T-helper 1 cell treated with Interleukin-12 subunit alpha and Interleukin-12 subunit beta and Interleukin-4 antibody, amounts not matched to agents 30 μg/mL and 1 μg/mL, for 36 hours (primary cell): ENCODE results near the gene TTC7B.

Source experiments
- H3K27ac Mint-ChIP-seq: one replicate; pipeline ENCODE4 v1.8.0; 2021; ENCODE audit warnings: mild to moderate bottlenecking, mixed read lengths
- H3K27me3 Mint-ChIP-seq: one replicate; pipeline ENCODE4 v1.8.0; 2021; ENCODE audit warnings: low read depth, mixed read lengths
- H3K36me3 Mint-ChIP-seq: one replicate; pipeline ENCODE4 v1.8.0; 2021; ENCODE audit warnings: low read depth, mixed read lengths
- H3K4me1 Mint-ChIP-seq: one replicate; pipeline ENCODE4 v1.8.0; 2021; ENCODE audit warnings: low read depth, mixed read lengths
- H3K4me3 Mint-ChIP-seq: one replicate; pipeline ENCODE4 v1.8.0; 2021; ENCODE audit warnings: mild to moderate bottlenecking, moderate library complexity, mixed read lengths
- H3K9me3 Mint-ChIP-seq: one replicate; pipeline ENCODE4 v1.8.0; 2021; ENCODE audit warnings: mixed read lengths

The TTC7B gene

GRCh38 chr14:90574188-90575131, 241.8 kb downstream of the TTC7B start:
- H3K27ac Mint-ChIP-seq = no peak overlapping the region
- peaks cover 9% of the 10 kb centered on the region for H3K27me3 Mint-ChIP-seq
- H3K4me3 Mint-ChIP-seq = no peak overlapping the region
- H3K9me3 Mint-ChIP-seq = no peaks in the 10 kb centered on the region
- H3K4me1 Mint-ChIP-seq = no peaks in the 10 kb centered on the region
- H3K36me3 Mint-ChIP-seq = no peaks in the 10 kb centered on the region

GRCh38 chr14:90573385-90574105, 242.7 kb downstream of the TTC7B start:
- H3K27me3 Mint-ChIP-seq = peaks cover 9% of the 10 kb centered on the region
- no peaks in the 10 kb centered on the region for H3K4me1 Mint-ChIP-seq
- H3K9me3 Mint-ChIP-seq = no peaks in the 10 kb centered on the region
- H3K27ac Mint-ChIP-seq = no peak overlapping the region
- H3K4me3 Mint-ChIP-seq = no peak overlapping the region
- H3K36me3 Mint-ChIP-seq = no peaks in the 10 kb centered on the region

- H3K27ac Mint-ChIP-seq = no peak overlapping the region
- H3K27me3 Mint-ChIP-seq = peaks cover 9% of the 10 kb centered on the region
- no peaks in the 10 kb centered on the region for H3K9me3 Mint-ChIP-seq
- H3K4me3 Mint-ChIP-seq = no peak overlapping the region
- no peaks in the 10 kb centered on the region for H3K36me3 Mint-ChIP-seq
- no peaks in the 10 kb centered on the region for H3K4me1 Mint-ChIP-seq
Measured at GRCh38 chr14:90572441-90573150, 243.6 kb downstream of the TTC7B start.

GRCh38 chr14:90571149-90571947, 244.9 kb downstream of the TTC7B start:
- Mint-ChIP-seq H3K4me1 (no peaks in the 10 kb centered on the region), H3K4me3 (no peak overlapping the region), H3K27ac (no peak overlapping the region), H3K27me3 (peaks cover 9% of the 10 kb centered on the region), H3K36me3 (no peaks in the 10 kb centered on the region), H3K9me3 (no peaks in the 10 kb centered on the region)

GRCh38 chr14:90570461-90570860, 245.8 kb downstream of the TTC7B start:
- Mint-ChIP-seq H3K27ac (no peak overlapping the region), H3K9me3 (no peaks in the 10 kb centered on the region), H3K36me3 (no peaks in the 10 kb centered on the region), H3K4me3 (no peak overlapping the region), H3K27me3 (peaks cover 9% of the 10 kb centered on the region), H3K4me1 (no peaks in the 10 kb centered on the region)

GRCh38 chr14:90569606-90570387, 246.4 kb downstream of the TTC7B start:
- Mint-ChIP-seq H3K4me3 (no peak overlapping the region), H3K27me3 (peaks cover 7% of the 10 kb centered on the region), H3K27ac (no peak overlapping the region), H3K36me3 (no peaks in the 10 kb centered on the region), H3K9me3 (no peaks in the 10 kb centered on the region), H3K4me1 (no peaks in the 10 kb centered on the region)

GRCh38 chr14:90569201-90569600, 247.0 kb downstream of the TTC7B start:
- no peak overlapping the region for H3K27ac Mint-ChIP-seq
- no peaks in the 10 kb centered on the region for H3K36me3 Mint-ChIP-seq
- H3K27me3 Mint-ChIP-seq = peaks cover under 1% of the 10 kb centered on the region
- no peaks in the 10 kb centered on the region for H3K9me3 Mint-ChIP-seq
- no peaks in the 10 kb centered on the region for H3K4me1 Mint-ChIP-seq
- no peak overlapping the region for H3K4me3 Mint-ChIP-seq

GRCh38 chr14:90568405-90568804, 247.8 kb downstream of the TTC7B start:
- no peaks in the 10 kb centered on the region for H3K27me3 Mint-ChIP-seq
- H3K27ac Mint-ChIP-seq = no peak overlapping the region
- H3K9me3 Mint-ChIP-seq = no peaks in the 10 kb centered on the region
- H3K4me1 Mint-ChIP-seq = no peaks in the 10 kb centered on the region
- H3K36me3 Mint-ChIP-seq = no peaks in the 10 kb centered on the region
- H3K4me3 Mint-ChIP-seq = no peak overlapping the region

GRCh38 chr14:90567991-90568390, 248.2 kb downstream of the TTC7B start:
- H3K9me3 Mint-ChIP-seq = no peaks in the 10 kb centered on the region
- no peak overlapping the region for H3K27ac Mint-ChIP-seq
- no peaks in the 10 kb centered on the region for H3K4me1 Mint-ChIP-seq
- H3K36me3 Mint-ChIP-seq = no peaks in the 10 kb centered on the region
- H3K4me3 Mint-ChIP-seq = no peak overlapping the region
- H3K27me3 Mint-ChIP-seq = no peaks in the 10 kb centered on the region

- Mint-ChIP-seq H3K4me3 (no peak overlapping the region), H3K27me3 (no peaks in the 10 kb centered on the region), H3K4me1 (no peaks in the 10 kb centered on the region)
Measured at GRCh38 chr14:90567191-90567590, 249.0 kb downstream of the TTC7B start.

GRCh38 chr14:90566481-90566880, 249.7 kb downstream of the TTC7B start:
- H3K4me1 Mint-ChIP-seq = no peaks in the 10 kb centered on the region
- H3K27me3 Mint-ChIP-seq = no peaks in the 10 kb centered on the region
- no peaks in the 10 kb centered on the region for H3K36me3 Mint-ChIP-seq
- no peaks in the 10 kb centered on the region for H3K9me3 Mint-ChIP-seq
- no peak overlapping the region for H3K27ac Mint-ChIP-seq
- no peak overlapping the region for H3K4me3 Mint-ChIP-seq

More at GRCh38 chr14:90567191-90567590, 249.0 kb downstream of the TTC7B start:
- no peaks in the 10 kb centered on the region for H3K36me3 Mint-ChIP-seq
- no peaks in the 10 kb centered on the region for H3K9me3 Mint-ChIP-seq
- H3K27ac Mint-ChIP-seq = no peak overlapping the region

GRCh38 chr14:90564496-90564895, 251.7 kb downstream of the TTC7B start:
- H3K4me1 Mint-ChIP-seq = no peaks in the 10 kb centered on the region
- no peak overlapping the region for H3K4me3 Mint-ChIP-seq
- no peaks in the 10 kb centered on the region for H3K36me3 Mint-ChIP-seq
- H3K9me3 Mint-ChIP-seq = no peaks in the 10 kb centered on the region
- H3K27ac Mint-ChIP-seq = no peak overlapping the region
- no peaks in the 10 kb centered on the region for H3K27me3 Mint-ChIP-seq

- Mint-ChIP-seq H3K4me1 (no peaks in the 10 kb centered on the region), H3K9me3 (no peaks in the 10 kb centered on the region), H3K36me3 (no peaks in the 10 kb centered on the region), H3K27me3 (no peaks in the 10 kb centered on the region), H3K27ac (no peak overlapping the region), H3K4me3 (no peak overlapping the region)
Measured at GRCh38 chr14:90562652-90563051, 253.6 kb downstream of the TTC7B start.
